Measurements from ENCODE around the gene DSG1.

DNA sequence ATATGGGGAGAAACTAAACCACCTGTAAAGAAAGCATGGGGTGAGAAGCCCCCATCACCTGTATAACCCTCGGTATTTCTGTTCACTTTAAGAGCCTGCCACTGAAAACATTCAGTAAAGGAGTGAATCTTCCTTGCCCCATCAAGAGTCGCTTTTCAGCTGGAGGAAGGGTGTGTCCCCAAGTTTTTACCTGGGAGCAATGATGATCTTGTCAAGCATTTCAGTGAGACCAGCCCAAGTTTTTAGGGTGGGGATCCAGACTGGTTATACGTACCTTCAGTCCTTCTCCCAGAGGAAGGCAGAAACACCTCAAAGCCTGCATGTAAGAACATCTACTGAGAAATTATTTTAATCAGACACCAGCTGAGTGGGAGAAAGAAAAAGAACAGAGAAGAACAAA lies at the start of gene DSG1:
- TF ChIP-seq, protein P1, sequence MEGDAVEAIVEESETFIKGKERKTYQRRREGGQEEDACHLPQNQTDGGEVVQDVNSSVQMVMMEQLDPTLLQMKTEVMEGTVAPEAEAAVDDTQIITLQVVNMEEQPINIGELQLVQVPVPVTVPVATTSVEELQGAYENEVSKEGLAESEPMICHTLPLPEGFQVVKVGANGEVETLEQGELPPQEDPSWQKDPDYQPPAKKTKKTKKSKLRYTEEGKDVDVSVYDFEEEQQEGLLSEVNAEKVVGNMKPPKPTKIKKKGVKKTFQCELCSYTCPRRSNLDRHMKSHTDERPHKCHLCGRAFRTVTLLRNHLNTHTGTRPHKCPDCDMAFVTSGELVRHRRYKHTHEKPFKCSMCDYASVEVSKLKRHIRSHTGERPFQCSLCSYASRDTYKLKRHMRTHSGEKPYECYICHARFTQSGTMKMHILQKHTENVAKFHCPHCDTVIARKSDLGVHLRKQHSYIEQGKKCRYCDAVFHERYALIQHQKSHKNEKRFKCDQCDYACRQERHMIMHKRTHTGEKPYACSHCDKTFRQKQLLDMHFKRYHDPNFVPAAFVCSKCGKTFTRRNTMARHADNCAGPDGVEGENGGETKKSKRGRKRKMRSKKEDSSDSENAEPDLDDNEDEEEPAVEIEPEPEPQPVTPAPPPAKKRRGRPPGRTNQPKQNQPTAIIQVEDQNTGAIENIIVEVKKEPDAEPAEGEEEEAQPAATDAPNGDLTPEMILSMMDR (IDR thresholded peaks at IDR 0.05), result no peak
- TF ChIP-seq POLR2A (IDR thresholded peaks at IDR 0.05) (no peak), POLR2AphosphoS5 (IDR thresholded peaks at IDR 0.05) (no peak)

All from upper lobe of left lung (tissue), 4 donors.